ENCODE results near the gene CALN1.

- TF ChIP-seq CTCF (IDR thresholded peaks at IDR 0.05; ENCODE audit: low read length) (no peak), EZH2 (optimal IDR thresholded peaks at IDR 0.05; ENCODE audit: low read depth, low read length) (no peak)
These were observed 312.4 kb downstream of the CALN1 start for GRCh38 chr7:72099784-72100183.
